HG03103 (cell line): ENCODE measurements around the gene HECTD2.
"Not testable (repeated sequence)": the region's sequence is repeated elsewhere in the genome, so short reads cannot be mapped to it uniquely, and the experiment has no call there.

ENCODE experiments used
- ATAC-seq: cut with Tn5 transposase; IDR thresholded peaks from one replicate; pipeline ENCODE4 v1.9.1; 2021; ENCODE audit warnings: low read depth; ENCODE audit not compliant: unreplicated experiment

Gene HECTD2

DNA sequence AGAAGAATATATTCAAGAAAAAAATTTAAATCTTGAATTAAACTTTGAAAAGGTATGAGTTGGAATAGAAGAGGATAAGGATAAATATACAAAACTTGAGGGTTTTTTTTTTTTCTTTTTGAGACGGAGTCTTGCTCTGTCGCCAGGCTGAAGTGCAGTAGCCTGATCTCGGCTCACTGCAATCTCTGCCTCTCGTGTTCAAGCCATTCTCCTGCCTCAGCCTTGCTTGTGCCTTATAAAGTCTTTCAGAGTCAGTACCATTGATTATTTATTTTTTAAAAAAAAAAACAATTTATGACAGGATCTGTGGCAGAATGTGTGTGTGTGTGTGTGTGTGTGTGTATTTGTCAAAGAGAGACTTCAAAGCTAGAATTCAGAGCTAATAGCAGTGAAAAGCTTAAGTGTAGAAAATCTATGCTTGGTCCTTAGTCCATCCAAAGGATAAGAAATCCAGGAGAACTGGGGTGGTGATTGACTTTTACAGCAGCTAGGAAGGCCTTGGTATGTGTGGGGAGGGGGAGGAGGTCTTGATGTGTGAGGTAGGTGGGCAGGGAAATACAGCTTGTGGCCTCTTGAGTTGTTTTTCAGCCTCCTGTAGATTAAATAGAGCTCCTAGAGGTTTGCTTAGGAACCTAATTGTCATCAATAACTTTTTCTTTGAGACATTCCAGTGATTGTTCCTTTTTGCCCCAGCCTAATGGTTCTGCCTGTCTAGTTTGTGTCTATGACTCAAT is 2.4 kb downstream of the HECTD2 start:
- no peak for ATAC-seq

DNA sequence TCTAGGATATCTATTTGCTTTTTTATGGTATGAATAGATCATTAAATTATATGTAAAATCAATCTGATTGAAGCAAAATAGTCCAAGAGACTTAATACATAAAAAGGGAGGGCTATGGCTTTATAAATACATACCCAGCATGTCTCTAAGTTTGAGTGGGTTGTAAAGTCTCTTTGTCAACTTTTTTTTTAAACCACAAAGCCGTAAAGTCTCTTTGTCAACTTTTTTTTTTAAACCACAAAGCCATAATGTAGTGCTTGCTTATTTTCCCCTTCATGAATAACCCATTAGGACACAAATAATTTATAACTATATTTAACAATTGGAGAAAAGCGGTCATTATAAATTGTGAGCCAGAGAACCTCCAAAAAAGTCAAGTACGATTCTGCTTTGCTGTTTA is 5.7 kb downstream of the HECTD2 start:
- no peak for ATAC-seq

DNA sequence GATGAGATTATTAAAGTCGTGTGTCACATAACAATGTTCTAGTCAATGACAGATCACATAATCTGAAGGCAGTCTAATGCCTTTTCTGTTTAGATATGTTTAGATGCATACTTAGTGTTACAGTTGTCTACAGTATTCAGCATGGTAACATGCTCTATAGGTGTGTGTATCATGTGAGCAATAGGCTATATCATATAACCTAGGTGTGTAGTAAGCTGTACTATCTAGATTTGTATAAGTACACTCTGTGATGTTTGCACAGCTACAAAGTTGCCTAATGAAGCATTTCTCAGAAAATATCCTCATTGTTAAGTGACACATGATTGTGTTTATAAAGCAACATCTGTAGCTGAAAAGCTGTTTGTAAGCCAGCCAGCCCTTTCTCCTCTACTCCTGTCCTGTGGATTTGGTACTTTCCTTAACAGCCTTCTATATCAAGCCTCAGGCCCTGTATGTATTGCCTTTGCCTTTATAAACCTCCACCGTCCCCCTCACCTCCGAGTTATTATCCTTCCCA is 6.3 kb downstream of the HECTD2 start:
- ATAC-seq: no peak

DNA sequence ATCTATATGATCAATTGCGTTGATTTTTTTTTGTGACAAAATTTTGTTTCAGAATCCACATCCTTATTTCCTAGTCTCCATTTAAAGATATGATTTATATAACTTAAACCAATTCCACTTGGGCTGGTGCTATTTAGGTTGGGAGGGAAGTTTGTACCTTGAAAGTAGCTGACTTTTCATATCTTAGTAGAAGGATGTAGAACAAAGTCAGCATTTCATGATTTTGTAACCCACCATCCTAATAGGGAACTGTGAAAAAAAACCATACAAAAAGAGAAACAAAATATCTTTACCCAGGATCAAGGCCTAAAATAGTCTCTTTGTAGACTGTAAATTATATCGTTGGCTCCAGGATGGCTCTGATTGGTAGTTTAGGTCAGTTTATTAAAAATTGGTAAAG is 8.3 kb downstream of the HECTD2 start:
- ATAC-seq: no peak

DNA sequence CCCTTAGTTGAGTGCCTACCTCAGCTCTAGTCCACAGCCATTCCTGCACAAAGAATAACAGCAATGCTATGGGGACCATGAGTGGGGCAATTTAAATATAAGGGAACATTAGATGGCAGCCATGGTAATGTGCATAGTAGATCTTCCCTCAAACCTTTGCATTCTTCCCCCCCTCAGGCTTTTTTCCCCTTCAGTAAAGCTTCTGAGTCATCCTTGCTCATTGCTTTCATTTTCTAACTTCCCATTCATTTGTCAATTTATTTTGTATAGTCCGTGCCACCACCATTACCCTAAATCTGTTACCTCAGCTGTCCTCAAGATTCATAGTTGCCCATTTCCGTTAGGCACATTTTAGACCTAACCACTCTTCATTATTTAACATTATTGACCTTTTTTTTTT is 10.7 kb downstream of the HECTD2 start:
- ATAC-seq: no peak

DNA sequence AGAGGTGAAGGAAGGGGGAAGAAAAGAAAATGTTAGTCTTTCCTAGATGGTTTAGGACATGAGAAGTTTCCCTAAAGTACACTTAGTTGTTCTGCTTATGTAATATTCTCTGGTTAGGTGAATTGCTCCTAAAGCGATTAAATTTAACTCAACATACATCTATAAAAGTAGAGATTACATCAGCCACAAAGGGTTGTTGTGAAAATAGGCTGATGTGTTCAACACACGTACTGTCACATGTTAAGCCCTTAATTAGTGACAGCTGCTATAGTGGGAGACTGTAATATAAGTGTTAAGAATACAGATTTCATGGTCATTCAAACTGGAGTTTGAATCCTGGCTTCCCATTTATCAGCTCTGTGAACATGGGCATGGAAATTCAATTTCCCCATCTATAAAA is 12.8 kb downstream of the HECTD2 start:
- no peak for ATAC-seq

DNA sequence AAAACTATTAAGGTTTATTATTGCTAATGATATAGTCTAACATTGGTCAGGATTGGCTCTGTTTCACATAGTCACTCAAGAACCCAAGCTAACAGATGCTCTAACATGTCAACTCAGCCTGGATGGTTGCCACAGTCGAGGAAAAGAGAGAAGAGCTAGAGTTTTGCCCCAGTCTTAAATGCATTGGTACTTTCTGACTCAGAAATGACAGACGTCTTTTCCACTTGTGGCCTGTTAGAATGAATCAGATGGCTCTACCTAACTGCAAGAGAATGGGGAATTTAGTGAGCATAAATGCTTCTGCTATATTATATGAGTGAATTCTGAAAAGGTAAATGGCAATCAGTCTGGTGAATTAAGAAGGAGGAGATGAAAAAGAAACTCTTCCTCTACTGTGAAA is 13.9 kb downstream of the HECTD2 start:
- ATAC-seq: no peak

DNA sequence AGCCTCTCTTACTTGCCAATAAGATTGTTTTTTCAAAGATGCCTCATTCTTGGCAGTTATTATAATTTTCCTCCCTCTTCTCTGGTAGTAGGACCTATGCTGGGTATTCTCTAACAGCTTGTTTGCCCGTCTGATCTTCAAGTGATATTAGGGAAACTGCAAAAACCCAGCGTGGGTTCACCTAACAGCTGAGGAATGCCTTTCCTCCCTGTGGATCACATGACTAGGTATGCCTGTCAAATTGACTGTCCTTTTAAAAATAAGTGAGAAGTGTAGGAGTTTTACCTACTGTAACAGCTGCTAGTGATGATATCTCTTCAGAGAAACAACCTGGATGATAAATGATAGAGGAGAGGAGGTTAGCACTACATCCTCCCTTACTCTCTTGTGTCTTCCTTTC is 22.0 kb downstream of the HECTD2 start:
- ATAC-seq: no peak

DNA sequence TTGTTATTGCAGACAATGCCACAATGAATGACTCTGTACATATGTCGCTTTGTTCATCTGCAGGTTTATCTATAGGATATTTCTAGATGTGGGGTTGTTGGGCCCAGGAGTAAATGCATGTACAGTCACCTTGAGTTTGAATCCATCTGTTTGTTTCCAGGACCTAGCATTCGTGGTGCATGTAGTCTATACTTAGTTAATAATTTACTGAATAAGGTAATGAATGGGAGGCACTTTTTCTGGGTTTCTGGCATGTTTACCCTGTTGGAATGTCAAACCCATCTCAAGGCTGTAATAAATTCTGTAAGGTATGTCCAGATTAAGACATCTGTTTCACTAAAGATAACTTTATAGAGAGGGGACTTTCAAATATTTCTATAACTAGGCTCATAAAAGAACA is 23.5 kb downstream of the HECTD2 start:
- no peak for ATAC-seq

DNA sequence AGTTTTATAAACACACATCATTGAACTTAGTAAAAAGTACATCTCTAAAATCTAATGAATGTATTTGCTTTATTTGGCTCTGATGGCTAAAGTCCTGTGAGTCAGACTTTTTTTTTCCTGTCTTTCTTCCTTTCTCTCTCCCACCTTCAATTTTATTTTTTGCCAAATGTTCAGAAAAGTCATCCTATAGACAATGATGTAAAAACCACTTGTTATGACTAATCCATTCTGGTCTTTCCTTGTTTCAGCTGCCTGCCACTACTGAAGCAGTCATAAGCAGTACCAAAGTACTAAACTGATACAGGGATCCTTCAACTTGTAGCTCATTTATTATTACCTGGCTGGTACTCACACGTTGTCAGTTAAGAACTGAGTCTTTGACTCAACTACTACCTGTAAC is 23.9 kb downstream of the HECTD2 start:
- no peak for ATAC-seq

DNA sequence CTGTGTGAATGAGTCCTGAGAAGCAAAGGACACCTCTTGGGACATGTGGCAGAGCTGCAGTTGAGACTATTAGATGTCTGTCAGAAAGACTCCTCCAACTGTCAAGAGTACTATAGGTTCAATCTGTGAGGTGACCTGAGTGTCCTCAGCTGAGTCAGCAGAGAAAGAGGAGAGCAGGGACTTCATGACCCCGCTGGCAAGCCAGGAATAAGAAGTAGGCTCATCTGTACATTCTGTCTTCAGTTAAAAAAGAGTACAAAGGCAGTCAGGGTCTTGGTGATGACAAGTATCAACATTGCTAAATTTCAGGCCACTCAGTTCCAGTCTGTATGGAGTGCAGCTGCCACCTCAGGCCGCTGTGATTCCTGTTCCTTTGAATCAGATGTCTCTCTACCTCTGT is 25.1 kb downstream of the HECTD2 start:
- no peak for ATAC-seq

DNA sequence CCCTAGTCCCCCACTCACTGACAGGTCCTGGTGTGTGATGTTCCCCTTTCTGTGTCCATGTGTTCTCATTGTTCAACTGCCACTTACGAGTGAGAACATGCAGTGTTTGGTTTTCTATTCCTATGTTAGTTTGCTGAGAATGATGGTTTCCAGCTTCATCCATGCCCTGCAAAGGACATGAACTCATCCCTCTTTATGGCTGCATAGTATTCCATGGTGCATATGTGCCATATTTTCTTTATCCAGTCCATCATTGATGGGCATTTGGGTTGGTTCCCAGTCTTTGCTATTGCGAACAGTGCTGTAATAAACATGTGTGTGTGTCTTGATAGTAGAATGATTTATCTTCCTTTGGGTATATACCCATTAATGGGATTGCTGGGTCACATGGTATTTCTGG is 28.1 kb downstream of the HECTD2 start:
- ATAC-seq: not testable (repeated sequence)

DNA sequence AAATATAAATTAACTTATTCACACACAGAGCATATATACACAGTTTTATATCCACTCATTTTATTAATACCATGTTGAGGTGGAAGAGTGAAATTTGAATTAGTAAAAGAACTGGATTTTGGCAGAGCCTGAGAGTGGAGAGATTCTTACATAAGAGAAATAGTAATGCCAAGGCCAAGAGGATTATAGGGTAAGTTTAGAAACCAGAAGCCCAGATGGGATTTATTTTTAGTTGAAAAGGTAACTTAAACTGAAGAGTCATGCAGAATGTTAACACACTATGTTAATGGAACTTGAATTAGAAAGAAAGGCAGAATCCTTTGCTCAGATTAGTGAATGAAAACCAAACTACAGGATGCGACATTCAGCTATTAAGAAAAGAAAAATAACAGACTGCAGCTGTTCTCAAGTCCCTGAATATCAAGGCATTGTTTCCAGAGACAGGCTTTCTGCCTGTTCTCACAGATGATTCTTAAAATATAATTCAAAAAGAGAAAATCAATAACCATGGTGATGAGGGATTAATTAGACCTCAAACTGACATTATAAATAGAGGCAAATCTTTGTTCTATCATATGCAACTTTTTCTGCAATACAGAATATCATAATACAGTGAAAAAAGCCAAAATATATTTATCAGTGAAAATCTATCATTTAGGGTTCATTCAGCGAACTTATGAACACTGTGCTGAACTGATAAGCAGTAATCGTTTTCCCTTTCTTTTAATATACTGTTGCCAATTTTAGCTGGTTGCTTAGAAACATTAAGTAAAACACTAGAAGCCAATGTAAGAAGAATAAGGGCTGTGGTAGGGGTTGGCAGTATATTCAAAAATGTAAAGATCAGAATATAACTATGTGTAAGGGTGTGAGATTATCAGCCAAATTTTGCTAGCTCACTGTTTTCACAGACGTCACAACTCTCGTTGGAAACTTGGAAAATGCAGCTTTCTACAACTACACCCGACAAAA is 34.4 kb downstream of the HECTD2 start:
- ATAC-seq: no peak

DNA sequence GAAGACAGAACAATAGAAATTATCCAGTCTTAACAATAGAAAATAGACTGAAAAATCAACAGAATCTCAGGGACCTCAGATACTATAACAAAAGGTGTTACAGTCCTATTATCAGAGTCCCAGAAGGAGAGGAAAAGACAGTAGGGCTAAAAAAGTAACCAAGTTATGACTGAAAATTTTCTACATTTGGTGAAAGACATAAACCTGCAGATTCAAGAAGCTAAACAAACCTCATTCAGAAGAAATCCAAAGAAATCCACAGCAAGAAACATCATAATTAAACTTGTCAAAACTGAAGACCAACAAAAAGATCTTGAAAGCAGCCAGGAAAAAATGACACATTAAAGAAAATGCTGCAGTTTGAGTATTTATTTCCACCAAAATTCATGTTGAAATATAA is 41.9 kb downstream of the HECTD2 start:
- ATAC-seq: no peak

DNA sequence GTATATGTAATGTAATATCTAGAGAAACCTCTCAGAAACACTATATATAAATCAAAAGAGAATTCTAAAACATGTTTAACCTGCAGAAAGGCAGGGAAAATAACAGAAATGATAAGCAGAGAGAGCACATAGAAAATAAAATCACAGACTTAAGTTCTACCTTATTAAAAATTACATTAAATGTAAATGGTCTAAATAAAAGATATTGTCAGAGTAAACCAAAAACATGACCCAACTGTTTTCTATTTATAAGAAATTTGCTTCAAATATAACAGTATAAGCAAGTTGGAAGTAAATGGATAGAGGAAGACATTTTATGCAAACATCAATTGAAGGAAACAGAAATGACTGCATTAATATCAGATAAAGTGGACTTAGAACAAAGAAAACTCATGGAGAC is 43.4 kb downstream of the HECTD2 start:
- ATAC-seq: no peak

DNA sequence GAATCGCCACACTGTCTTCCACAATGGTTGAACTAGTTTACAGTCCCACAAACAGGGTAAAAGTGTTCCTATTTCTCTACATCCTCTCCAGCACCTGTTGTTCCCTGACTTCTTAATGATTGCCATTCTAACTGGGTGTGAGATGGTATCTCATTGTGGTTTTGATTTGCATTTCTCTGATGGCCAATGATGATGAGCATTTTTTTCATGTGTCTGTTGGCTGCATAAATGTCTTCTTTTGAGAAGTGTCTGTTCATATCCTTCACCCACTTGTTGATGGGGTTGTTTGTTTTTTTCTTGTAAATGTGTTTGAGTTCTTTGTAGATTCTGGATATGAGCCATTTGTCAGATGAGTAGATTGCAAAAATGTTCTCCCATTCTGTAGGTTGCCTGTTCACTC is 45.0 kb downstream of the HECTD2 start:
- ATAC-seq: not testable (repeated sequence)

DNA sequence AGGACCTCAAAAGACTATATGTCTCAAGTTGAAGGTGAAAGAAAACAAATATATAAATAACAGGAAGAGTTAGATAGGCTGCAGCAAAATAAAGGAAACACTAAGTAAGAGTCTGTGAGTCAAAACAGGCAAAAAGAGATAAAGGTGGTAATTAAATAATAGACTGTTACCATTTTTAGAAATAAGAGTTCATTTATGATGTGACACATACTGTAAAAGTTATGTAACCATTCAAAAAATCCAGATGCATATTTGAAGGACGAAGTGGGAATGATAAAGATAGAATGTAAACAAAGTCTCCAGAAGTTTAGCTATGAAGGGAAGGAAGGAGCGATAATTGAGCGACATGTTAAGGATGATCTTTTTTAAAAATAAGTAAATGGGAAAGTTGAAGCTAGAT is 50.5 kb downstream of the HECTD2 start:
- ATAC-seq: no peak

DNA sequence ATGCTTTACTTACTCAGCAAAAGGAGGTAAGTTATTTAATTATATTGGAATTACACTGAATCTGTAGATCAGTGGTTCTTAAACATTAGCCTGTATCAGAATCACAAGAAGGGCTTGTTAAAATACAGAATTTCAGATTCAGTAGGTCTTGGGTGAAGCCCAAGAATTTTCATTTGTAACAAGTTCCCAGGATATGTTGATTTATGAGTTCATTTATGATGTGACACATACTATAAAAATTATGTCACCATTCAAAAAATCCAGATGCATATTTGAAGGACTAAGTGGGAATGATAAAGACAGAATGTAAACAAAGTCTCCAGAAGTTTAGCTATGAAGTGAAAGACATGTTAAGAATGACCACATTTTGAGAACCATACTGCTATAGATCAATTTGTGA is 52.3 kb downstream of the HECTD2 start:
- ATAC-seq: no peak

DNA sequence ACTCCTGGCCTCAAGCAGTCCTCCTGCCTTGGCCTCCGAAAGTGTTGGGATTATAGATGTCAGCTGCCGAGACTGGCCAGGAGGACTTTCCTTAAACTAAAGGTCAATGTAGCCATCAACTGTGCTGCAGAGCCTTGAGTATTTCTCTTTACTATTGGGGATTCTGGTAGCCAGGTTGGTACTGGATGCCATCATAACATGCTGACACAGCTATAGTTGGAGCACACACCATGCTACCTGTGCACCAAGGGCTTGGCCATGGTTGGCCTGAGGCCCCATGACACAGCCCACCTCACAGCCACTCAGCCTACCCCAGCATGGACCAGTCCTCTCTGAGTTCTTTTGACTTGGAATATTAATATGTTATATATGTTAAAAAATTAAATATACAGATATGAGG is 54.4 kb downstream of the HECTD2 start:
- no peak for ATAC-seq

DNA sequence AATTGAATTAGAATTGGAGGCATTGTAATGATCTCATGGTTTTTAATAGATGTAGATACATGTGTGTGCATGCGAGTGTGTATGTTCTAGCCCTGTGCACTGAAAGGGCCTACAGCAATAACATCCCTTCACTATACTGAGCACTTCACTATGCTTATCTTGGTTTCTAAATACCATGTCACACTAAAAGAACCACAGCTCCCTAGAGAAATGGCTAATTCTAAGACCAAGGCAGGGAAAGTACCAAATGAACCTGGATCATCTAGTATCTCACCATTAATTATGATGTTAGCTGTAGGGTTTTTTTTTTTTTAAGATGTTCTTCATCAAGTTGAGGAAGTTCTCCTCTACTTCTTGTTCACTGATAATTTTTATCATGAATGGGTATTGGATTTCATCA is 55.1 kb downstream of the HECTD2 start:
- no peak for ATAC-seq

DNA sequence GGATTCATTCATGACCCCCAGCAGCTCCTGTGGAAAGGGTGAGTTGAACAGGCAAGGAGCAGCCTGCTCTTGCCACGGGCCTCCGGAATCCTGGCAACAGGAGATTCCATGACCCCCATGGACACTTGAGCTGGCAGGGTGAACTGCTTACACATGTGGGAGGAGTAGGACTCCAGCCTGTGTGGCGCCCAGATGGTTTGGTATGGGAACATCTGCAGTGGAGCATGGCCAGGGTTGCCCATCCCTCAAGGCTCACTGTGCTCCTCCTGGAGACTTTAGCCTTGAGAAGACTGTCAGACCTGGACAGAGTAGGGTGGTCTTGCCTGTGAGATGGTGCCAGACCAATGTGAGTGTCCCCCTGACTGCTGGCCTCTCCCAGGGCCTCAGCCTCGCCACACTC is 57.0 kb downstream of the HECTD2 start:
- no peak for ATAC-seq

DNA sequence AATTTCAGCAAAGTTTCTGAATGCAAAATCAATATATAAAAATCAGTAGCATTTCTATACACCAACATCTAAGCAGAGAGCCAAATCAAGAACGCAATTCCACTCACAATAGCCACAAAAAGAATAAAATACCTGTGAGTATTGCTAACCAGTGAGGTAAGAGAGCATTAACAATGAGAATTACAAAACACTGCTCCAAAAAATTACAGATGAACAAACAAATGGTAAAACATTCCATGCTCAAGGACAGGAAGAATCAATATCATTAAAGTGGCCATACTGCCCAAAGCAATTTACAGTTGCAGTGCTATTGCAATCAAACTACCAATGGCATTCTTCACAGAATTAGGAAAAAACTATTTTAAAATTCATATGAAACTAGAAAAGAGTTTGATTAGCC is 61.5 kb downstream of the HECTD2 start:
- ATAC-seq: no peak
